Epithelial cell of proximal tubule (primary cell): ENCODE measurements around the gene CCL1. TPM values are rescaled to one million over a fixed set of nuclear protein-coding genes. Genes with fewer than 3 reads are reported as not detected.

ENCODE experiments used
- DNase-seq: peaks from one replicate; pipeline ENCODE4 v3.0.0-alpha.2; 2011; ENCODE audit warnings: low read depth
- H3K4me3 ChIP-seq: 2 replicates; pipeline ENCODE4 v1.5.1; 2011; ENCODE audit warnings: low read depth, mild to moderate bottlenecking, low read length
- CTCF ChIP-seq: conservative IDR thresholded peaks from 2 replicates; pipeline ENCODE4 v1.5.1; 2012; ENCODE audit warnings: low read depth, mild to moderate bottlenecking, low read length
- total RNA-seq: library from RNA; depleted of rRNA; stranded (reverse); fragments of >200 nt; gene quantifications from 2 replicates; pipeline ENCODE4 v1.2.3, GENCODE V29; 2015

CCL1 gene
- total RNA-seq, 1 donor from 2014 or later: not detected

- no peak for DNase-seq
- TF ChIP-seq CTCF: no peak
- H3K4me3 ChIP-seq: no peak overlapping the region
These were observed 40.0 kb upstream of the CCL1 start for GRCh38 chr17:34403006-34403405.

GRCh38 chr17:34401165-34401564 lies 38.1 kb upstream of the CCL1 start:
- no peak for TF ChIP-seq CTCF
- no peak for DNase-seq

GRCh38 chr17:34400301-34400931 lies 37.4 kb upstream of the CCL1 start:
- no peak overlapping the region for H3K4me3 ChIP-seq
- DNase-seq: no peak
- no peak for TF ChIP-seq CTCF

More at GRCh38 chr17:34401165-34401564, 38.1 kb upstream of the CCL1 start:
- no peak overlapping the region for H3K4me3 ChIP-seq

- no peak overlapping the region for H3K4me3 ChIP-seq
- no peak for TF ChIP-seq CTCF
- DNase-seq: no peak
These were observed 36.7 kb upstream of the CCL1 start for GRCh38 chr17:34399725-34400124.

- DNase-seq: no peak
- no peak for TF ChIP-seq CTCF
- no peak overlapping the region for H3K4me3 ChIP-seq
These were observed 36.0 kb upstream of the CCL1 start for GRCh38 chr17:34398990-34399389.

GRCh38 chr17:34397265-34397664 lies 34.2 kb upstream of the CCL1 start:
- no peak for TF ChIP-seq CTCF
- no peak overlapping the region for H3K4me3 ChIP-seq
- no peak for DNase-seq

- no peak overlapping the region for H3K4me3 ChIP-seq
- TF ChIP-seq CTCF: no peak
- DNase-seq: no peak
These were observed 30.4 kb upstream of the CCL1 start for GRCh38 chr17:34393401-34393800.
